Caco-2 (cell line): ENCODE data around the gene CC2D2B. TPM values are rescaled to one million over a fixed set of nuclear protein-coding genes. Genes with fewer than 3 reads are reported as not detected.
A peak's percentile ranks its signal among the peaks of the same experiment; 100 is the strongest.

Source experiments
- BruUV-seq: library from RNA; stranded (reverse); fragments of 400-500 nt; replicated peaks from 2 replicates; lab custom pipeline; 2021; lab: Mats Ljungman, UMichigan
- CTCF ChIA-PET: fragments of 300-600 bp; sonication (Branson Sonifier 250); formaldehyde crosslinking; loops from one replicate; lab custom pipeline; 2022; ENCODE audit warnings: antibody characterized with exemption; lab: Charles Lee
- POLR2A ChIA-PET: fragments of 300-600 bp; sonication (Branson Sonifier 250); formaldehyde crosslinking; loops from one replicate; lab custom pipeline; 2022; ENCODE audit warnings: antibody characterized with exemption; lab: Charles Lee
- DNase-seq, 2 experiments: peaks; one replicate each; pipeline versions ENCODE4 v3.0.0 to v3.0.0-alpha.2; 2020 to 2022
- H3K27me3 ChIP-seq: replicated peaks from 2 replicates; pipeline ENCODE4 v1.6.0; 2011; ENCODE audit warnings: low read length; ENCODE audit not compliant: control insufficient read depth, insufficient read depth
- H3K36me3 ChIP-seq: 2 replicates; pipeline ENCODE4 v1.5.1; 2011; ENCODE audit warnings: low read length; ENCODE audit not compliant: control insufficient read depth, insufficient read depth
- H3K4me1 ChIP-seq: fragments of 250-450 bp; sonication (Bioruptor Pico); 2 replicates; pipeline ENCODE4 v1.5.1; 2020; ENCODE audit warnings: mild to moderate bottlenecking
- H3K4me3 ChIP-seq: 2 replicates; pipeline ENCODE4 v1.5.1; 2011; ENCODE audit warnings: low read depth, mild to moderate bottlenecking, control low read depth, low read length
- H3K9me3 ChIP-seq: fragments of 250-450 bp; sonication (Bioruptor Pico); 2 replicates; pipeline ENCODE4 v1.5.1; 2020; ENCODE audit warnings: mild to moderate bottlenecking, moderate library complexity
- H3K27ac Mint-ChIP-seq: one replicate; pipeline ENCODE4 v1.8.0; 2022; ENCODE audit warnings: mixed read lengths; ENCODE audit not compliant: unreplicated experiment
- H3K27me3 Mint-ChIP-seq: one replicate; pipeline ENCODE4 v1.8.0; 2022; ENCODE audit warnings: mixed read lengths; ENCODE audit not compliant: insufficient read depth, unreplicated experiment
- H3K36me3 Mint-ChIP-seq: one replicate; pipeline ENCODE4 v1.8.0; 2022; ENCODE audit warnings: mild to moderate bottlenecking, mixed read lengths; ENCODE audit not compliant: insufficient read depth, unreplicated experiment
- H3K4me1 Mint-ChIP-seq: one replicate; pipeline ENCODE4 v1.8.0; 2022; ENCODE audit warnings: low read depth, mixed read lengths; ENCODE audit not compliant: unreplicated experiment
- H3K4me3 Mint-ChIP-seq: one replicate; pipeline ENCODE4 v1.8.0; 2022; ENCODE audit warnings: mild to moderate bottlenecking, moderate library complexity, mixed read lengths; ENCODE audit not compliant: unreplicated experiment
- H3K9me3 Mint-ChIP-seq: one replicate; pipeline ENCODE4 v1.8.0; 2022; ENCODE audit warnings: mixed read lengths; ENCODE audit not compliant: unreplicated experiment
- CTCF ChIP-seq, 2 experiments: fragments of 200-600 bp in 1 of 2; IDR thresholded peaks; 1 replicate in 1 of 2; 2 replicates in 1 of 2; pipeline versions ENCODE4 v1.5.1 to v1.8.0; 2011 to 2022; ENCODE audit warnings: antibody characterized with exemption in 1 of 2, control low read depth in 1 of 2, inconsistent platforms in 1 of 2, low read depth in 1 of 2, low read length in 1 of 2, mild to moderate bottlenecking in 1 of 2, moderate library complexity in 1 of 2; ENCODE audit not compliant: insufficient read depth in 1 of 2, severe bottlenecking in 1 of 2, unreplicated experiment in 1 of 2
- intact Hi-C: fragments of 100-400 bp; cut with micrococcal nuclease; formaldehyde crosslinking; loops from one replicate; pipeline ENCODE4 v1.10.0; 2022; ENCODE audit not compliant: unreplicated experiment
- microRNA-seq: library from miRNA; unstranded; fragments of <30 nt; microRNA quantifications from one replicate; pipeline ENCODE4 v1.2.0, GENCODE V29; 2022
- total RNA-seq: library from RNA; stranded (reverse); gene quantifications from 2 replicates; pipeline ENCODE4 v1.2.3, GENCODE V29; 2022

The CC2D2B gene
- total RNA-seq, 1 experiment from 2014 or later, result 0.39 TPM

DNA sequence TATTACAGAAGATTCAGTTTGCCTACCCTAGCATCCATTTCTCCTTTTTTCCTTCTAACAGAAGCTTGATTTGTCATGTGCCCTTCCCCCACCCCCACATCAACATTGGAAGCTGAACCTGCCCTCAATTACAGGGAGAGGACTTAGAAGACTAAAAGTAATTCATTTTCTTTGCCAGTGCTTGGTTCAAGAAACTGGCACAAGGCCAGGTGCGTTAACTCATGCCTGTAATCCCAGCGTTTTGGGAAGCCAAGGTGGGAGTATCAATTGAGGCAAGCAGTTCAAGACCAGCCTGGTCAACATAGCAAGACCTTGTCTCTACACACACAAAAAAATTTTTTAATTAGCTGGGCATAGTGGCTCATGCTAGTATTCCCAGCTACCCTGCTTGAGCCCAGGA, 168.2 kb downstream of the CC2D2B start:
- peaks cover 33% of the 10 kb centered on the region for H3K4me1 ChIP-seq
- no peak for TF ChIP-seq CTCF (IDR thresholded peaks at IDR 0.05; ENCODE audit: insufficient read depth in 1 of 2, low read depth in 1 of 2, low read length in 1 of 2, severe bottlenecking in 1 of 2, unreplicated experiment in 1 of 2)
- H3K27me3 ChIP-seq, result no peaks in the 10 kb centered on the region
- Mint-ChIP-seq H3K4me3 (no peak overlapping the region), H3K36me3 (no peaks in the 10 kb centered on the region), H3K27ac (no peak overlapping the region), H3K27me3 (no peaks in the 10 kb centered on the region), H3K4me1 (peaks cover 7% of the 10 kb centered on the region), H3K9me3 (no peaks in the 10 kb centered on the region)
- no peak overlapping the region for H3K4me3 ChIP-seq
- CTCF ChIA-PET, result no interaction called here
- intact Hi-C loops, result no loop called here
- no TSS peak for BruUV-seq
- POLR2A ChIA-PET, result no interaction called here
- H3K9me3 ChIP-seq, result no peaks in the 10 kb centered on the region
- no peaks in the 10 kb centered on the region for H3K36me3 ChIP-seq
- no peak for DNase-seq

DNA sequence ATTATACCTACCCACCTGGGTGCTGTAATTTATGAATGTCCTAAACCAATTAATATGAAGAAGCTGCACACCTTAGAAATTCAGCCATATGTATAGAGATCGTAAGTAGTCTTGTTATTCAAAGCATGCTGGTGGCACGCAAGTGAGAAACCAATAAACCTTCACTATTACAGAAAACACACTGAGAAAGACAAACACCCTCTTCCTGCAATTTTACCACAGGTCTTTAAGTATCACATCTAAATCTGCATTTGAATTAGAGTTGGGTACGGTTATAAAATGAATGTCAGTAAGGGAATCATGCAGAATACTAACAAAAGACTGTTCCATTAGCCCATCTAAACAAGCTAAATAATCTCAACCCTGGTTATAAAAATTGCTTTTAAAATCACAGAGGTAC, 169.4 kb downstream of the CC2D2B start:
- Mint-ChIP-seq H3K9me3 (no peaks in the 10 kb centered on the region), H3K27me3 (no peaks in the 10 kb centered on the region)
- POLR2A ChIA-PET, result no interaction called here

GRCh38 chr10:96082153-96082552, 174.4 kb downstream of the CC2D2B start:
- no peaks in the 10 kb centered on the region for H3K9me3 ChIP-seq
- no peak overlapping the region for H3K4me3 ChIP-seq
- no peaks in the 10 kb centered on the region for H3K4me1 ChIP-seq
- CTCF ChIA-PET, result no interaction called here
- H3K4me3 Mint-ChIP-seq, result no peak overlapping the region
- DNase-seq, result no peak
- no peaks in the 10 kb centered on the region for H3K36me3 Mint-ChIP-seq
- POLR2A ChIA-PET, result interaction anchor here (1.6 kb wide), 1 partner anchor 48 kb away, joined by 7 read pairs; the partner anchor contains the start of gene ZNF518A
- TF ChIP-seq CTCF (IDR thresholded peaks at IDR 0.05; ENCODE audit: insufficient read depth in 1 of 2, low read depth in 1 of 2, low read length in 1 of 2, severe bottlenecking in 1 of 2, unreplicated experiment in 1 of 2), result no peak
- no peaks in the 10 kb centered on the region for H3K4me1 Mint-ChIP-seq
- H3K27ac Mint-ChIP-seq, result no peak overlapping the region
- BruUV-seq, result no TSS peak
- no peaks in the 10 kb centered on the region for H3K36me3 ChIP-seq
- no peaks in the 10 kb centered on the region for H3K27me3 Mint-ChIP-seq
- intact Hi-C loops, result no loop called here
- no peaks in the 10 kb centered on the region for H3K9me3 Mint-ChIP-seq
- no peaks in the 10 kb centered on the region for H3K27me3 ChIP-seq

More for the DNA sequence above, 169.4 kb downstream of the CC2D2B start:
- Histone ChIP-seq H3K9me3 (no peaks in the 10 kb centered on the region), H3K27me3 (no peaks in the 10 kb centered on the region), H3K4me1 (peaks cover 26% of the 10 kb centered on the region), H3K4me3 (no peak overlapping the region), H3K36me3 (no peaks in the 10 kb centered on the region)
- peaks cover 7% of the 10 kb centered on the region for H3K4me1 Mint-ChIP-seq
- intact Hi-C loops, result no loop called here
- H3K36me3 Mint-ChIP-seq, result no peaks in the 10 kb centered on the region
- TF ChIP-seq CTCF (IDR thresholded peaks at IDR 0.05; ENCODE audit: insufficient read depth in 1 of 2, low read depth in 1 of 2, low read length in 1 of 2, severe bottlenecking in 1 of 2, unreplicated experiment in 1 of 2), result no peak
- no peak overlapping the region for H3K4me3 Mint-ChIP-seq
- CTCF ChIA-PET, result no interaction called here
- no peak for DNase-seq
- no TSS peak for BruUV-seq
- H3K27ac Mint-ChIP-seq, result no peak overlapping the region

Small RNA genes lying within 50 kb of the gene (microRNA-seq; reads per million reads assigned to microRNA genes)
- 22.3 reads per million, percentile 58 among the genes with 10 or more reads in this experiment for gene MIR3157

Other genes starting within 250 kb of the CC2D2B start
- gene TCTN3, start 214.0 kb upstream of the CC2D2B start, total RNA-seq, result 49.2 and 52.1 TPM in 2 replicates
- gene ENTPD1, start 151.8 kb upstream of the CC2D2B start, total RNA-seq, result 1.7 and 2.2 TPM in 2 replicates
- gene CCNJ, start 135.6 kb downstream of the CC2D2B start, total RNA-seq, result 22.2 and 23.5 TPM in 2 replicates
- gene ZNF518A, start 222.3 kb downstream of the CC2D2B start, total RNA-seq, result 47.2 TPM in 2 replicates